Thoracic aorta (tissue), 2 donors: ENCODE results near the gene NDUFB8. TPM values are rescaled to one million over a fixed set of nuclear protein-coding genes. Genes with fewer than 3 reads are reported as not detected.

Experiments
- ATAC-seq: fragments of 150-250 bp; one replicate; pipeline ENCODE4 v1.8.0; 2017; ENCODE audit warnings: low read depth; ENCODE audit not compliant: insufficient number of reproducible peaks, low FRiP score
- DNase-seq: peaks from one replicate; pipeline ENCODE4 v3.0.0-alpha.2; 2020; ENCODE audit warnings: low spot score
- H3K27ac ChIP-seq, 2 donors: fragments of 200-600 bp; sonication (generic); 1 replicate in 1 of 2; 2 replicates in 1 of 2; pipeline ENCODE4 v1.5.1; 2016; ENCODE audit warnings: mild to moderate bottlenecking in 2 of 2, moderate library complexity in 2 of 2
- H3K27me3 ChIP-seq: fragments of 200-600 bp; sonication (generic); replicated peaks from 2 replicates; pipeline ENCODE4 v1.6.0; 2016; ENCODE audit warnings: mild to moderate bottlenecking; ENCODE audit not compliant: insufficient read depth
- H3K36me3 ChIP-seq: fragments of 200-600 bp; sonication (generic); one replicate; pipeline ENCODE4 v1.5.1; 2016
- H3K4me1 ChIP-seq, 2 donors: fragments of 200-600 bp; sonication (generic); 1 replicate in 1 of 2; 2 replicates in 1 of 2; pipeline versions ENCODE4 v1.5.1 to v1.6.0; 2016; ENCODE audit warnings: low read depth in 2 of 2, mild to moderate bottlenecking in 1 of 2; ENCODE audit not compliant: control insufficient read depth in 1 of 2
- H3K4me3 ChIP-seq: fragments of 200-600 bp; sonication (generic); 2 replicates; pipeline ENCODE4 v1.5.1; 2016; ENCODE audit warnings: mild to moderate bottlenecking
- H3K9me3 ChIP-seq: fragments of 200-600 bp; sonication (generic); 2 replicates; pipeline ENCODE4 v1.5.1; 2016
- total RNA-seq, 2 donors: library from RNA; depleted of rRNA; stranded (reverse); fragments of >200 nt; gene quantifications; one replicate each; pipeline versions ENCODE4 v1.1.0 to v1.2.3, GENCODE V29; 2016
- TF ChIP-seq, protein P1 (sequence below): fragments of 200-600 bp; sonication (generic); IDR thresholded peaks from one replicate; pipeline ENCODE4 v1.5.1; 2019; ENCODE audit warnings: antibody characterized with exemption

Gene NDUFB8
- total RNA-seq, 2 donors from 2014 or later = 106 to 222 TPM

DNA sequence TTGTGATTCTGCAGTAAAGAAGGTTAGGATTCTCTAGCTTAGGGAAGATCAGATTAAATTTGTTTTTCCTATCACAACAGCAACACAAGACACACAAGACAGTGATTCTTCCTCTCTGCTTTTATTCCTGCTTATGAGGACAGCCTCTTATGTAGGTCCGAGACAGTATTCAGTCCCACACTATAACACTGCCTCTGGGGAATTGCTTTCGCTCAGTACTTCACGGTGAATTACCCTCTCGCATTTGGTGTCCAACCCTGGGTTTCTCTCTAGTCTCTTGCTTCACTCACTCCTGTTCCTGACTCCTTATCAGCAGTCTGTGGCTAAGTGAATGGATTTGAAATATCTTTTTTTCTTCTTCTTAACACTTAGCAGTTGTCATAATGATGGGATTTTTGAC is 7.8 kb upstream of the NDUFB8 start:
- Histone ChIP-seq H3K27me3 (no peaks in the 10 kb centered on the region), H3K27ac (no peak overlapping the region), H3K4me3 (no peak overlapping the region), H3K36me3 (peaks cover 13% of the 10 kb centered on the region), H3K4me1 (peaks cover 16 to 23% of the 10 kb centered on the region in 2 donors), H3K9me3 (no peaks in the 10 kb centered on the region)
- no peak for DNase-seq
- no peak for ATAC-seq
- TF ChIP-seq, protein P1, sequence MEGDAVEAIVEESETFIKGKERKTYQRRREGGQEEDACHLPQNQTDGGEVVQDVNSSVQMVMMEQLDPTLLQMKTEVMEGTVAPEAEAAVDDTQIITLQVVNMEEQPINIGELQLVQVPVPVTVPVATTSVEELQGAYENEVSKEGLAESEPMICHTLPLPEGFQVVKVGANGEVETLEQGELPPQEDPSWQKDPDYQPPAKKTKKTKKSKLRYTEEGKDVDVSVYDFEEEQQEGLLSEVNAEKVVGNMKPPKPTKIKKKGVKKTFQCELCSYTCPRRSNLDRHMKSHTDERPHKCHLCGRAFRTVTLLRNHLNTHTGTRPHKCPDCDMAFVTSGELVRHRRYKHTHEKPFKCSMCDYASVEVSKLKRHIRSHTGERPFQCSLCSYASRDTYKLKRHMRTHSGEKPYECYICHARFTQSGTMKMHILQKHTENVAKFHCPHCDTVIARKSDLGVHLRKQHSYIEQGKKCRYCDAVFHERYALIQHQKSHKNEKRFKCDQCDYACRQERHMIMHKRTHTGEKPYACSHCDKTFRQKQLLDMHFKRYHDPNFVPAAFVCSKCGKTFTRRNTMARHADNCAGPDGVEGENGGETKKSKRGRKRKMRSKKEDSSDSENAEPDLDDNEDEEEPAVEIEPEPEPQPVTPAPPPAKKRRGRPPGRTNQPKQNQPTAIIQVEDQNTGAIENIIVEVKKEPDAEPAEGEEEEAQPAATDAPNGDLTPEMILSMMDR = no peak

DNA sequence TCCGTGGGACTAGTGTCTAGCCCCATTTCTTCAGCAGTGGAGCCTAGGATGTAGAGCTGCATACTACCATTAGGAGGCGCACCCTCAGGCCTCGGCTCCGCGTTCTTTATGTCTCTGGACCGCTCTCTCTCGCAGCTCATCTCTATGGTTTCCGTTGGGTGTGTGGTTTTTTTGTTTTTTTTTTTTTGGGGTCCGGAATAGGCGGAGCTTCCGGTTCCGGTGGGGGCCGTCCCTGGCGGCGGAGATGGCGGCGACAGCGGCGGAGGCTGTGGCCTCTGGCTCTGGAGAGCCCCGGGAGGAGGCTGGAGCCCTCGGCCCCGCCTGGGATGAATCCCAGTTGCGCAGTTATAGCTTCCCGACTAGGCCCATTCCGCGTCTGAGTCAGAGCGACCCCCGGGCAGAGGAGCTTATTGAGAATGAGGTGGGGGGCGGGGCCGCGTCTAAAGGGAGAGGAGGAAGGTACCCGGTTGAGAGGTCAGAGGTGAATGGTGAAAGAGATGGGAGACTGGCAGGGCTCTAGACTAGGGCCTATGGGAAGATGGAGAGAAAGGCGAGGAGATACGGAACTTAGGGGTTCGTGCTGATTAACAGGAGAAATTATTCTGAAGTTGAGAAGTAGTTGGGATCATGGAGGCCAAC is 6.2 kb upstream of the NDUFB8 start, which contains the start of gene HIF1AN:
Gene HIF1AN, plus strand, starts transcription at position 229 of the 639 bp plus-strand sequence. Its CDS starts 16 bp downstream, at position 245.
- H3K27me3 ChIP-seq = no peaks in the 10 kb centered on the region
- H3K27ac ChIP-seq = peak within 1 kb of the TSS; percentile 60 to 76
- peak within 1 kb of the TSS; percentile 83 for H3K4me3 ChIP-seq
- H3K9me3 ChIP-seq = no peaks in the 10 kb centered on the region
- peaks cover 16 to 23% of the 10 kb centered on the region in 2 donors for H3K4me1 ChIP-seq
- H3K36me3 ChIP-seq = peaks cover 5% of the 10 kb centered on the region
- DNase-seq = peak; percentile 77
- peak; percentile 94 for ATAC-seq
- TF ChIP-seq, protein P1 = peak; percentile 87

DNA sequence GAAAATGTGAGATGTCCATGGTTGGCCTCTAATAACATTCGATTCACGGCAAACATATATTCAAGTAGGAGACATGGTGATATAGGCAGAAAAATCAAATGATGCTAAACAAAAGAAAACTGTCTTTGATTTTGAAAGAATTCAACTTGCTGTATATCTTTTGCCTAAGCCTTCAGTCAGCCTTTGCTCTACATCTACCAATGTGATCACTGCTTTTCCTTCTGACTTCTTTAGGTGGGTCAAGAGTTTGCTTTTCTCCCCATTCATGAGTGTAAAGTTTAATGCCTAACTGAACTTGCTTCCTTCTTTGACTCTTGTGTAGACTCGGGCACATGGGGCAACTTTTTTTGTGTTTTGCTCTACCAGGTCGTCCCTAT is 5.7 kb upstream of the NDUFB8 start:
- ATAC-seq (no peak), DNase-seq (no peak)
- TF ChIP-seq, protein P1 = no peak
- peaks cover 16 to 25% of the 10 kb centered on the region in 2 donors for H3K4me1 ChIP-seq
- H3K27me3 ChIP-seq = no peaks in the 10 kb centered on the region
- H3K36me3 ChIP-seq = peaks cover 3% of the 10 kb centered on the region
- no peaks in the 10 kb centered on the region for H3K9me3 ChIP-seq
- peak overlapping the region; percentile 83 for H3K4me3 ChIP-seq
- peak overlapping the region; percentile 60 to 76 for H3K27ac ChIP-seq

DNA sequence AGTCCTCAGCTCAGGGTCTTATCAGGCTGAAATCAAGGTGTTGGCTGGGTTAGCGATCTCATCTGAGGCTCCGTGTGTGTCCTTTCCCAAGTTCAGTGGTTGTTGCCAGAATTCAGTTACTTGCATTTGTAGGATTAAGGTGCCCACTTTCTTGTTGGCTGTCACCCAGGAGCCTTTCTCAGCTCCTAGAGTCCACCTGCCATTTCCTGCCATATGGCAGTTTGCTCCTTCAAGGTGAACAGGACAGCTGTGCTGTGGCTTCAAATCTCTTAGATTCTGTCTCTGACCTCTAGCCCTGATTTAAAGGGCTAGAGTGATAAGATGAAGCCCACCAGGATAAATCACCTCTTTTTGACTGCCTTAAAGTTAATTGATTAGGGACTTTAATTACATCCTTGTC is 5.1 kb upstream of the NDUFB8 start:
- H3K4me1 ChIP-seq = peaks cover 16 to 29% of the 10 kb centered on the region in 2 donors
- DNase-seq (no peak), ATAC-seq (no peak)
- no peaks in the 10 kb centered on the region for H3K27me3 ChIP-seq
- no peaks in the 10 kb centered on the region for H3K9me3 ChIP-seq
- no peak overlapping the region for H3K27ac ChIP-seq
- no peak overlapping the region for H3K4me3 ChIP-seq
- peaks cover 3% of the 10 kb centered on the region for H3K36me3 ChIP-seq
- TF ChIP-seq, protein P1 = no peak

DNA sequence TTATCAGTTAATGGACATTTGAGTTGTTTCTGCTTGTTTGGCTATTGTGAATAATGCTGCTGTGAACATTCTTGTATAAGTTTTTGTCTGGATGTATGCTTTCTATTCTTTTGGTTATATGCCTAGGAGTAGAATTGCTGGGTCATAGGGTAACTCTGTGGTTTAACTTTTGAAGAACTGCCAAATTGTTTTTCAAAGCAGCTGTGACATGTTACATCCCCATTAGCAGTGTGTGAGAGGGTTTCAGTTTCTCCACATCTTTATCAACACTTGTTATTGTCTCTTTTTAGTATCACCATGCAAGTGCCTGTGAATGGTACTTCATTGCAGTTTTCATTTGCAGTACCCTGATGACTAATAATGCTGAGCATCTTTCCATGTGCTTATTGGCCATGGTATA is 2.1 kb upstream of the NDUFB8 start:
- no peak overlapping the region for H3K27ac ChIP-seq
- H3K4me3 ChIP-seq = no peak overlapping the region
- TF ChIP-seq, protein P1 = no peak
- H3K9me3 ChIP-seq = no peaks in the 10 kb centered on the region
- no peaks in the 10 kb centered on the region for H3K27me3 ChIP-seq
- H3K4me1 ChIP-seq = peaks cover 16 to 37% of the 10 kb centered on the region in 2 donors
- no peak for DNase-seq
- no peak for ATAC-seq
- H3K36me3 ChIP-seq = peaks cover 2% of the 10 kb centered on the region
